Activated CD4-positive, CD25-positive, alpha-beta regulatory T cell treated with anti-CD3 and anti-CD28 coated beads, Interleukin-2, amount 50 U/mL, for 72 hours (primary cell): ENCODE measurements around the gene DDA1.

Experiments
- DNase-seq: peaks from one replicate; pipeline ENCODE4 v3.0.0; 2021

Gene DDA1

GRCh38 chr19:17312189-17313113, 3.1 kb downstream of the DDA1 start:
- no peak for DNase-seq

GRCh38 chr19:17314007-17314593, 4.7 kb downstream of the DDA1 start:
- DNase-seq: no peak

- no peak for DNase-seq
These were observed 9.6 kb downstream of the DDA1 start for GRCh38 chr19:17318966-17319365.

- DNase-seq: no peak
These were observed 10.3 kb downstream of the DDA1 start for GRCh38 chr19:17319473-17320238.

GRCh38 chr19:17320435-17320834, 11.1 kb downstream of the DDA1 start:
- no peak for DNase-seq

- DNase-seq: no peak
These were observed 12.5 kb downstream of the DDA1 start for GRCh38 chr19:17321655-17322489.

- no peak for DNase-seq
These were observed 13.5 kb downstream of the DDA1 start for GRCh38 chr19:17322854-17323253.

GRCh38 chr19:17323300-17323963, 14.1 kb downstream of the DDA1 start:
- DNase-seq: no peak

- DNase-seq: peak; percentile 51
These were observed 14.6 kb downstream of the DDA1 start for GRCh38 chr19:17323964-17324332.

- DNase-seq: no peak
These were observed 15.2 kb downstream of the DDA1 start for GRCh38 chr19:17324357-17325114.

- no peak for DNase-seq
These were observed 15.8 kb downstream of the DDA1 start for GRCh38 chr19:17325133-17325532.

GRCh38 chr19:17325881-17326594, 16.7 kb downstream of the DDA1 start:
- no peak for DNase-seq

GRCh38 chr19:17326595-17326966, 17.2 kb downstream of the DDA1 start:
- DNase-seq: no peak

- DNase-seq: no peak
These were observed 17.8 kb downstream of the DDA1 start for GRCh38 chr19:17327068-17327653.

GRCh38 chr19:17327654-17328516, 18.5 kb downstream of the DDA1 start:
- DNase-seq: peak; percentile 55

GRCh38 chr19:17328517-17329365, 19.4 kb downstream of the DDA1 start:
- DNase-seq: no peak

- no peak for DNase-seq
These were observed 20.3 kb downstream of the DDA1 start for GRCh38 chr19:17329366-17330261.
